Neural progenitor cell (in vitro differentiated cells): ENCODE measurements around the gene MILR1. TPM values are rescaled to one million over a fixed set of nuclear protein-coding genes. Genes with fewer than 3 reads are reported as not detected.

Source experiments
- DNase-seq: peaks from one replicate; pipeline ENCODE4 v3.0.0-alpha.2; 2016; ENCODE audit warnings: low spot score
- H2AFZ ChIP-seq: fragments of 200-600 bp; sonication (generic); replicated peaks from 2 replicates; pipeline ENCODE4 v1.6.1; 2016; ENCODE audit warnings: antibody characterized with exemption
- H3F3A ChIP-seq: fragments of 200-600 bp; sonication (generic); 2 replicates; pipeline ENCODE4 v1.6.1; 2016; ENCODE audit warnings: antibody characterized with exemption, low read depth
- H3K27ac ChIP-seq: fragments of 200-600 bp; sonication (generic); 2 replicates; pipeline ENCODE4 v1.5.1; 2016; ENCODE audit warnings: mild to moderate bottlenecking
- H3K27me3 ChIP-seq: fragments of 200-600 bp; sonication (generic); 2 replicates; pipeline ENCODE4 v1.6.1; 2016; ENCODE audit warnings: mild to moderate bottlenecking, moderate library complexity
- H3K36me3 ChIP-seq: fragments of 200-600 bp; sonication (generic); 2 replicates; pipeline ENCODE4 v1.5.1; 2016
- H3K4me1 ChIP-seq: fragments of 200-600 bp; sonication (generic); 2 replicates; pipeline ENCODE4 v1.6.1; 2016; ENCODE audit warnings: mixed run types
- H3K4me2 ChIP-seq: fragments of 200-600 bp; sonication (generic); 2 replicates; pipeline ENCODE4 v1.6.1; 2016
- H3K4me3 ChIP-seq: fragments of 200-600 bp; sonication (generic); 2 replicates; pipeline ENCODE4 v1.5.1; 2016
- H3K79me2 ChIP-seq: fragments of 200-600 bp; sonication (generic); 2 replicates; pipeline ENCODE4 v1.6.1; 2016; ENCODE audit warnings: low read depth
- H3K9ac ChIP-seq: fragments of 200-600 bp; sonication (generic); 2 replicates; pipeline ENCODE4 v1.6.1; 2016
- H3K9me3 ChIP-seq: fragments of 200-600 bp; sonication (generic); 2 replicates; pipeline ENCODE4 v1.5.1; 2016; ENCODE audit warnings: low read depth
- H4K20me1 ChIP-seq: fragments of 200-600 bp; sonication (generic); 2 replicates; pipeline ENCODE4 v1.6.1; 2016; ENCODE audit warnings: low read depth
- H3K27ac Mint-ChIP-seq: 3 replicates; pipeline ENCODE4 v1.8.0; 2021; ENCODE audit warnings: mixed read lengths
- H3K27me3 Mint-ChIP-seq: 2 replicates; pipeline ENCODE4 v1.8.0; 2022; ENCODE audit warnings: low read depth, mild to moderate bottlenecking, inconsistent platforms, moderate library complexity, mixed read lengths; ENCODE audit not compliant: insufficient read depth
- H3K36me3 Mint-ChIP-seq: 3 replicates; pipeline ENCODE4 v1.8.0; 2021; ENCODE audit warnings: mixed read lengths
- H3K4me1 Mint-ChIP-seq: 3 replicates; pipeline ENCODE4 v1.8.0; 2021; ENCODE audit warnings: mixed read lengths
- H3K4me3 Mint-ChIP-seq: 3 replicates; pipeline ENCODE4 v1.8.0; 2021; ENCODE audit warnings: mild to moderate bottlenecking, moderate library complexity, mixed read lengths
- H3K9me3 Mint-ChIP-seq: 3 replicates; pipeline ENCODE4 v1.8.0; 2020; ENCODE audit warnings: mixed read lengths
- CTCF ChIP-seq: fragments of 200-600 bp; sonication (generic); IDR thresholded peaks from 2 replicates; pipeline ENCODE4 v1.5.1; 2017; ENCODE audit warnings: antibody characterized with exemption, mild to moderate bottlenecking
- EZH2 ChIP-seq: fragments of 200-600 bp; sonication (generic); IDR thresholded peaks from 2 replicates; pipeline ENCODE4 v1.6.1; 2017; ENCODE audit warnings: antibody characterized with exemption, mild to moderate bottlenecking, moderate library complexity
- EZH2phosphoT487 ChIP-seq: fragments of 200-600 bp; sonication (generic); IDR thresholded peaks from 2 replicates; pipeline ENCODE4 v1.6.1; 2017; ENCODE audit warnings: antibody characterized with exemption
- total RNA-seq: library from RNA; depleted of rRNA; stranded (reverse); fragments of >200 nt; gene quantifications from 2 replicates; pipeline ENCODE4 v1.2.3, GENCODE V29; 2015; ENCODE audit warnings: low replicate concordance

The MILR1 gene
- total RNA-seq, 1 donor from 2014 or later, result not detected

GRCh38 chr17:64497565-64498035, 48.7 kb downstream of the MILR1 start:
- Histone ChIP-seq H3K36me3 (peaks cover 40% of the 10 kb centered on the region), H3K79me2 (peaks cover 73% of the 10 kb centered on the region)
- H3K9me3 Mint-ChIP-seq, result no peaks in the 10 kb centered on the region

GRCh38 chr17:64498308-64499203, 49.6 kb downstream of the MILR1 start:
- Histone ChIP-seq H4K20me1 (peaks cover 83% of the 10 kb centered on the region), H3K27me3 (no peaks in the 10 kb centered on the region), H3K27ac (peak overlapping the region; percentile 91), H3K4me1 (peaks cover 13% of the 10 kb centered on the region), H2AFZ (no peak overlapping the region), H3F3A (peaks cover 72% of the 10 kb centered on the region), H3K4me3 (no peak overlapping the region), H3K79me2 (peaks cover 75% of the 10 kb centered on the region), H3K4me2 (peak overlapping the region; percentile 91), H3K36me3 (peaks cover 45% of the 10 kb centered on the region), H3K9me3 (no peaks in the 10 kb centered on the region), H3K9ac (no peak overlapping the region)
- Mint-ChIP-seq H3K27me3 (peaks cover 7% of the 10 kb centered on the region), H3K27ac (no peak overlapping the region), H3K9me3 (no peaks in the 10 kb centered on the region), H3K4me3 (peak overlapping the region; percentile 19), H3K4me1 (peaks cover 39% of the 10 kb centered on the region), H3K36me3 (peaks cover 41% of the 10 kb centered on the region)
- TF ChIP-seq EZH2phosphoT487, result no peak
- no peak for TF ChIP-seq EZH2
- TF ChIP-seq CTCF, result no peak
- peak; percentile 27 for DNase-seq

More at GRCh38 chr17:64497565-64498035, 48.7 kb downstream of the MILR1 start:
- Histone ChIP-seq H3K9ac (no peak overlapping the region), H3K4me3 (peak overlapping the region; percentile 77), H3F3A (peaks cover 63% of the 10 kb centered on the region), H3K4me1 (peaks cover 10% of the 10 kb centered on the region), H3K27ac (peak overlapping the region; percentile 91), H3K27me3 (no peaks in the 10 kb centered on the region), H3K4me2 (peak overlapping the region; percentile 91), H4K20me1 (peaks cover 73% of the 10 kb centered on the region), H2AFZ (no peak overlapping the region), H3K9me3 (no peaks in the 10 kb centered on the region)
- Mint-ChIP-seq H3K4me1 (peaks cover 39% of the 10 kb centered on the region), H3K36me3 (peaks cover 36% of the 10 kb centered on the region), H3K27ac (peak overlapping the region; percentile 17), H3K4me3 (peak overlapping the region; percentile 99), H3K27me3 (peaks cover 7% of the 10 kb centered on the region)
- DNase-seq, result no peak
- TF ChIP-seq EZH2phosphoT487 (no peak), EZH2 (no peak), CTCF (no peak)

- H3K4me1 Mint-ChIP-seq, result peaks cover 41% of the 10 kb centered on the region
- peaks cover 55% of the 10 kb centered on the region for H3K36me3 ChIP-seq
- H3K36me3 Mint-ChIP-seq, result peaks cover 45% of the 10 kb centered on the region
- peak overlapping the region; percentile 39 for H3K4me3 Mint-ChIP-seq
- H3K79me2 ChIP-seq, result peaks cover 75% of the 10 kb centered on the region
- no peaks in the 10 kb centered on the region for H3K9me3 ChIP-seq
- peak overlapping the region; percentile 24 for H3K27ac Mint-ChIP-seq
- H3K9ac ChIP-seq, result no peak overlapping the region
- no peak for TF ChIP-seq EZH2
- no peak for TF ChIP-seq EZH2phosphoT487
- TF ChIP-seq CTCF, result no peak
- H3K4me3 ChIP-seq, result no peak overlapping the region
- H3K27me3 Mint-ChIP-seq, result peaks cover 7% of the 10 kb centered on the region
- DNase-seq, result no peak
- H3K27ac ChIP-seq, result peak overlapping the region; percentile 91
- no peaks in the 10 kb centered on the region for H3K9me3 Mint-ChIP-seq
- H2AFZ ChIP-seq, result no peak overlapping the region
- peaks cover 23% of the 10 kb centered on the region for H3K4me1 ChIP-seq
- H3K27me3 ChIP-seq, result no peaks in the 10 kb centered on the region
- peaks cover 87% of the 10 kb centered on the region for H4K20me1 ChIP-seq
- peaks cover 86% of the 10 kb centered on the region for H3F3A ChIP-seq
- H3K4me2 ChIP-seq, result no peak overlapping the region
These were observed 51.0 kb downstream of the MILR1 start for GRCh38 chr17:64499805-64500486.
